Measurements from ENCODE around the gene POLRMT.
"Not testable (repeated sequence)": the region's sequence is repeated elsewhere in the genome, so short reads cannot be mapped to it uniquely, and the experiment has no call there.

The POLRMT gene

GRCh38 chr19:628168-628567, 5.2 kb downstream of the POLRMT start:
- DNase-seq (ENCODE audit: low spot score) = no peak

DNA sequence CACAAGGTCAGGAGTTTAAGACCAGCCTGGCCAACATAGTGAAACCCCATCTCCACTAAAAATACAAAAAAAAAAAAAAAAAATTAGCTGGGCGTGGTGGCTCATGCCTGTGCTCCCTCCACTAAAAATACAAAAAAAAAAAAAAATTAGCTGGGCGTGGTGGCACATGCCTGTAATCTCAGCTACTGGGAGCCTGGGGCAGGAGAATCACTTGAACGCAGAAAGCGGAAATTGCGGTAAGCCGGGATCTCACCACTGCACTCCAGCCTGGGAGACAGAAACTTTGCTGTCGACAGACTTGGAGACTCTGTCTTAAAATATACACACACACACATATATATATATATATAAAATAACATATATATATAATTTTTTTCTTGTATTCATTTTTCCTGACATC, 6.8 kb downstream of the POLRMT start:
- DNase-seq (ENCODE audit: low spot score) = not testable (repeated sequence)

- DNase-seq (ENCODE audit: low spot score) = no peak
Observed at GRCh38 chr19:625257-625656, 8.1 kb downstream of the POLRMT start.

GRCh38 chr19:624433-625109, 8.8 kb downstream of the POLRMT start:
- DNase-seq (ENCODE audit: low spot score) = no peak

DNA sequence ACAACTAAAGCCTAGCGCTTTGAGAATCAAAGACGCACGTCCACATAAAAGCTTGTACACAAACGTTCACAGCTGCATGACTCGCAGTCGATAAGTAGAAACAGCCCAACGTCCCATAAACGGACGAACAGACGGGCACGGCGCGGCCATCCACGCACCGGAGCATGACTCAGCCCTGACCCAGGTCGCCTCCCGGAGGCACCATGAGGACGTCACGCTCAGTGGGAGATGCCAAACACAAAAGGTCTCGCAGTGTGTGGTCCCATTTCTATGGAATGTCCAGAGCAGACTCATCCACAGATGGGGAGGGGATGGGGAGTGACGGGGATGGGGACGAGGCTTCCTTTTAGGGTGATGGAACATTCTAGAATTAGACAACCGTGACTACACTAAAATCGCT, 9.4 kb downstream of the POLRMT start:
- DNase-seq (ENCODE audit: low spot score) = no peak

GRCh38 chr19:623175-623916, 10.0 kb downstream of the POLRMT start:
- no peak for DNase-seq (ENCODE audit: low spot score)

- no peak for DNase-seq (ENCODE audit: low spot score)
Observed at GRCh38 chr19:622666-623065, 10.7 kb downstream of the POLRMT start.

DNA sequence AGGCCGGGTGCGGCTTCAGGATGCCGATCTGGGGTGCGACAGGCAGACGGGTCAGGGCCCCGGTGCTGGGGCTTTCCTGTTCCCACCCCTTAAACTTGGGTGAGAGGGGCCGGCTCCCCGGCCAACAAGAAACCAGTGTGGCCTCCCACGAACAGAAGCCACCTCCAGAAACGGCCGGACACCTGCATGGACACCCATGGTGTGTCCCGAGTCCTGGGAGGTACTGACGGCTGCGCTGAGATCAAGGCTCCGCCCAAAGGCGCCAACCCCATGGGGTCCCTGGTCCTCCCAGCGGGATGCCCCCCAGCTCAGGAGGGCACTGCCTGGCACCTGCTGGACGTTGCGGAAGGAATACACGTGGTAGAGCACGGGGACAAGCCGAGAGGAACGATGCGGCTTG, 11.5 kb downstream of the POLRMT start:
- no peak for DNase-seq (ENCODE audit: low spot score)

DNA sequence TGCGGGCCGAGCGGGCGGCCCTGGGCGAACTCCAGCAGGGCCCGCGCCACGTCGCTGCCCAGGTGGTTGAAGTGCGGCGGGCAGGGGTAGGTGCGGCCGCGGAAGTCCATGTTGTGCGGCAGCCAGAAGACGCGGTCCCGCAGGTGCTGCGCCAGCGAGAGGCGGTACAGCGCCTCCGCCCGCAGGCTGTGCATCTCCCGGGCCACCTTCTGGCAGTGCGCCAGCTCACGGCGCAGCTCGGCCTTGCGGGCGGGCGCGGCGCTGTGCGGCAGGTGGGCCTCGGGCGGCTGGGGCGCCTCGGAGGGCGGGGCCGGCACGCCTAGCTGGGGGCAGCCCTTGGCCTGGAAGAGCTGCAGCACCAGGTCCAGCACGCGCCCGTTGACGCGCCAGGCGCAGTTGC, 12.1 kb downstream of the POLRMT start:
- not testable (repeated sequence) for DNase-seq (ENCODE audit: low spot score)

- DNase-seq (ENCODE audit: low spot score) = no peak
Observed at GRCh38 chr19:620166-620862, 13.0 kb downstream of the POLRMT start.

GRCh38 chr19:619286-620002, 13.9 kb downstream of the POLRMT start:
- no peak for DNase-seq (ENCODE audit: low spot score)

DNA sequence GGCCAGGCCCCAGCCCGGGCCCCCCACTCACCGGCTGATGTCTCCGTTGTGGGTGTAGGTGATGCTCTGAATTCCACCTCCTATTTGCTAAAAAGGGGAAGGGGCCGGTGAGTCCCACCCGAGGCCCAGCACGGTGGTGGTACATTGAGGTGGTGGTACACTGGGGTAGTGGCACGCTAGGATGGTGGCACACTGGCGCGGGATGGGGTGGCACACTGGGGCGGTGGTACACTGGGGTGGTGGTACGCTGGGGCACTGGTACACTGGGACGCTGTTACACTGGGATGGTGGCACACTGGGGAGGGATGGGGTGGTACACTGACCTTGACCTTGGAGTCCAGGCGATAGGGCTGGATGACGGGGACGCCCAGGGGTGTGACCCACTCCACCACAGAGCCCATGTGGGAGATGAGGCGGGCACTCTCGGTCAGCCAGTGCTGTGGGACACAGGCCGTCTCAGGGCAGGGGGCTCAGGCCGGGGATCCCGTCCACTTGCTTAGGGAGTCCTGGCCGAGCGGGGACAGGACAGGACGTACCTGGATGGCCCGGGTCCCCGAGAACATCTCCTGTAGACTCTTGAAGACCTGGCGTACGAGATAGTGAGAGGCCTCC, 14.6 kb downstream of the POLRMT start:
- DNase-seq (ENCODE audit: low spot score) = no peak

- no peak for DNase-seq (ENCODE audit: low spot score)
Observed at GRCh38 chr19:618247-618619, 15.1 kb downstream of the POLRMT start.

GRCh38 chr19:617551-618246, 15.6 kb downstream of the POLRMT start:
- DNase-seq (ENCODE audit: low spot score) = no peak

DNA sequence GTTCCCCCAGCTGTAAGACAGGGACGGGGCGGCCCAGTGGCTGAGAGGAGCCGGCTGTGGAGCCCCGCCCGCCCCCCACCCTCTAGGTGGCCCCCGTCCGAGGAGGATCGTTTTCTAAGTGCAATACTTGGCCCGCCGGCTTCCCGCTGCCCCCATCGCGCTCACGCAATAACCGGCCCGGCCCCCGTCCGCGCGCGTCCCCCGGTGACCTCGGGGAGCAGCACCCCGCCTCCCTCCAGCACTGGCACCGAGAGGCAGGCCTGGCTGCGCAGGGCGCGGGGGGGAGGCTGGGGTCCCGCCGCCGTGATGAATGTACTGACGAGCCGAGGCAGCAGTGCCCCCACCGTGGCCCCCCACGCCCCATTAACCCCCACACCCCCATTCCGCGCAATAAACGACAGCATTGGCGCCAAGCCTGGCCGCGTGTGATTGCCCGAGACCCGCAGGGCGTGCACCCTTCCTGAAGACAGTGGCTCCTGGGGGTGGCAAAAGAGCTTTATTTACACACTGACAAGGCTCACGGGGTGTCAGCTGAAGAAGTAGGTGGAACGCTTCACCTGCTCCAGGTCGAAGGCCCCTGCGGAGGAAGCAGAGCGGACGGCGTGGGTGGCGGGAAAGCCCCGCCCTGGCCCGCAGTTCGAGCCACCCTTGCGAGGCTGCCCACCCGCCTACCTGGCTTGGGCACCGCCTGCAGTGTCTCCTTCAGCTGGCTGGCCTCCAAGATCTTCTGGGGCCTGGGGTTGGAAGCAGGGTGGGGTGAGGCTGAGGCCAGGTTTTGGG, 16.4 kb downstream of the POLRMT start:
- no peak for DNase-seq (ENCODE audit: low spot score)

DNA sequence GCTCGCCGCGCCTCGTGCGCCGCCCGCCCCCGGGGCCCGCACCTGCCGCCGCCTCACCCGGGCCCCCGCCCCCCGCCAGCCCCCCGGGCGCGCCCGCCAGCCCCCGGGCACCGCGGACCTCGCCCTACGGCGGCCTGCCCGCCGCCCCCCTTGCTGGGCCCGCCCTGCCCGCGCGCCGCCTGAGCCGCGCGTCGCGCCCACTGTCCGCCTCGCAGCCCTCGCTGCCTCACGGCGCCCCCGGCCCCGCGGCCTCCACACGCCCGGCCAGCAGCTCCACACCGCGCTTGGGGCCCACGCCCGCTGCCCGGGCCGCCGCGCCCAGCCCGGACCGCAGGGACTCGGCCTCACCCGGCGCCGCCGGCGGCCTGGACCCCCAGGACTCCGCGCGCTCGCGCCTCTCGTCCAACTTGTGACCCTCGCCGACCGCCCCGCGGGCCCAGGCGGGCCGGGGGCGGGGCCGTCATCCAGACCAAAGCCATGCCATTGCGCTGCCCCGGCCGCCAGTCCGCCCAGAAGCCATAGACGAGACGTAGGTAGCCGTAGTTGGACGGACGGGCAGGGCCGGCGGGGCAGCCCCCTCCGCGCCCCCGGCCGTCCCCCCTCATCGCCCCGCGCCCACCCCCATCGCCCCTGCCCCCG, 17.2 kb downstream of the POLRMT start:
- DNase-seq (ENCODE audit: low spot score) = no peak

- DNase-seq (ENCODE audit: low spot score) = no peak
Observed at GRCh38 chr19:615619-616018, 17.7 kb downstream of the POLRMT start.

DNA sequence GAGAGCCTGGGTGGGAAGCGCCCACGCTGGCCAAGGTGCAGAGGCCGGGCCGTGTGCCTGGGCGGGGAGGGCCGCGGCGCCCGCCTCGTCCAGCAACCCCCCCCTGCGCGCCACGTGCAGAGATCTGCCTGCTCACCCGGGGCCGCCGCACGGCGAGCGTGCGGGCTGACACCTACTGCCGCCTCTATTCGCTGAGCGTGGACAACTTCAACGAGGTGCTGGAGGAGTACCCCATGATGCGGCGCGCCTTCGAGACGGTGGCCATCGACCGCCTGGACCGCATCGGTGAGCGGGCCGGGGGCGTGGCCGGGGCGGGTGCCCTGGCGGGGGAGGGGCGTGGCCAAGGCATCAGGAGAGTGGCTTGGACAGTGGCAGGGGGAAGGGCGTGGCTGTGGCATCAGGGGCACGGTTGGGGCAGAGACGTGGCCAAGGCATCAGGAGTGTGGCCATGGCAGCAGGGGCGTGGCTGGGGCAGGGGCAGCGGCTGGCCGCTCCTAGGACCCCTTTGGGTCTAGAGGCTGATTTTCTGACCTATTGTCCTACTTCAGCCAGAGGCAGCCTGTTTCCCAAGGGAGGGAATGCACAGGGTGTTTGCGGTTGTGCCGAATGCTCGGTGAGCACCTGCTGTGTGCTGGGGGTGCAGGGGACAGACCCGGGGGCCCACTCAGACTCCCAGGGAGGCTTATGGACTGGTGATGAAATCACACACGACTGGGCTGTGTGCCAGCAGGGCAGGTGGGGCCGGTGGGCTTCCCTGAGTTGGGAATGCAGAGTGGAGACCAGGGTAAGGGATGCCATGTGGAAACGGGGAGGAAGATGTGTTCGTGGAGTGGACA, 19.4 kb downstream of the POLRMT start:
- DNase-seq (ENCODE audit: low spot score) = no peak

DNA sequence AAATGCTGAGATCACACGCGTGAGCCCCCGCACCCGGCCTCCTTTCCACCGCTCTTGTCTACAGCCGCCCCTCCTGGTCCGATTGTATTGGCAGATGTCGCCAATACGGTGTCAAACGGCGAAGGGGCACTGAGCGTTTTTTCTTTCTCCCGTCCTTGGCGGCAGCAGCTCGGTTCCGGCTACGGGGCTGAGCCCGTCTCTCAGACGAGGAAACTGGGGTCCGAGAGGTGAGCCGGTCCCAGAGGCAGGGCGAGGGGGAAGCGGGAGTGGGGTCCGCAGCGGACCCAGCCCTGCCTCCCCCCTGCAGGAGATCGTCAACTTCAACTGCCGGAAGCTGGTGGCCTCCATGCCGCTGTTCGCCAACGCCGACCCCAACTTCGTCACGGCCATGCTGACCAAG, 20.4 kb downstream of the POLRMT start:
- DNase-seq (ENCODE audit: low spot score) = no peak

Data from AG08395 (cell line).